Activated T-cell treated with anti-CD3 and anti-CD28 coated beads, Interleukin-2, amount 50 U/mL, for 1 hour (primary cell): ENCODE measurements around the gene SNN.

Experiments used
- DNase-seq: peaks from one replicate; pipeline ENCODE4 v3.0.0-alpha.2; 2020

Gene SNN

DNA sequence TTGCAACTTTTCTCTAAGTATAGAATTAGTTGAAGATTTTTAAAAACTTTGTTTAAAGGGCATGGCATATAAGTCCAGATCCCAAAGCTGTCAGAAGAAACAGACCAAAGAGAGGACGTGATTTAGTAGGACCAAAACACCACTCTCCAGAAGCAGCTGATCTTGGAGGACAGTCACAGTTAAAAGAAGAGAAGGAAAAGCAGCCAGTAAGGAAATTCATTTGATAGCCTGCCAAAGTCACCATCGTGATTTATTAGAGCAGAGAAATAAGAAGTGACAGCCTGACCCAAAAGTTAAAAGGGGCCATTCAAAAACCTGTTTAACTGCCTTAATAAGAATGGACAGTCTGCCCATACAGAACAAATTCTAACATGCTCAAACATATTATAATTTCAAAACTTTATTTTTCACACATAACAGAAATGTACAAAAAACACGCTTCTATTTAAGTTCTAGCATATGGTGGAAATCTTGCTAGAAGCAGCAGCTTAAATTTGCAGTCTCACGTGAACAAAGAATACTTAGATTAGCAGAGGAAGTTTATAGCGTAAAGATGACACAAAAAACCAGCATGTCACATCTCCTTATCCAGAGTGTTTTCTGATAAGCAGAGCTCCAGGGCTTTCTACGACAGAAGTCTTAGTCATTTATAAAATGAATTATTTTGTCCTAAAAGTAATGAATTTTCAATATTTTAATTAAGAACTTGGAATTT lies 37.2 kb downstream of the SNN start:
- no peak for DNase-seq

- no peak for DNase-seq
Measured at GRCh38 chr16:11706180-11706742, 38.0 kb downstream of the SNN start.

GRCh38 chr16:11707679-11708197 lies 39.5 kb downstream of the SNN start:
- no peak for DNase-seq

GRCh38 chr16:11708421-11708820 lies 40.2 kb downstream of the SNN start:
- no peak for DNase-seq

- DNase-seq: no peak
Measured at GRCh38 chr16:11711662-11712061, 43.4 kb downstream of the SNN start.

DNA sequence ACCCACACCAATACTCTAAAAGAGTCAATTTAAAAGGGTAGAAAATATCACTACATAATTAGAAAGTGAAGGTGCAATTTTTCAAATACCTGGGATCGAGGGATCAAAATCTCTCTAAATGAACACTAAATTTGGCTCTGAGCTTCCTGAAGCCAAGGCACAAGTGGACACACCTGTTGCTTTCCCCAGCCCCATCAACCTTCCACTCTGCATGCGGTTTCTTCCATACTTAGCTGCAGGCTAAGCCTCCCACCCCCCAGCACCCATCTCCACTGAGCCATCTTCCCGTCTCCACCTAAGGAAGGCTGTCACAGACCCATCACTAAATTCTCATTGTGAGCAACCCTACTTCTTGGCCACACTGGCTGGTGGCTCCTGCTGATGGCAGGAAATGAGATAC lies 43.9 kb downstream of the SNN start:
- no peak for DNase-seq

DNA sequence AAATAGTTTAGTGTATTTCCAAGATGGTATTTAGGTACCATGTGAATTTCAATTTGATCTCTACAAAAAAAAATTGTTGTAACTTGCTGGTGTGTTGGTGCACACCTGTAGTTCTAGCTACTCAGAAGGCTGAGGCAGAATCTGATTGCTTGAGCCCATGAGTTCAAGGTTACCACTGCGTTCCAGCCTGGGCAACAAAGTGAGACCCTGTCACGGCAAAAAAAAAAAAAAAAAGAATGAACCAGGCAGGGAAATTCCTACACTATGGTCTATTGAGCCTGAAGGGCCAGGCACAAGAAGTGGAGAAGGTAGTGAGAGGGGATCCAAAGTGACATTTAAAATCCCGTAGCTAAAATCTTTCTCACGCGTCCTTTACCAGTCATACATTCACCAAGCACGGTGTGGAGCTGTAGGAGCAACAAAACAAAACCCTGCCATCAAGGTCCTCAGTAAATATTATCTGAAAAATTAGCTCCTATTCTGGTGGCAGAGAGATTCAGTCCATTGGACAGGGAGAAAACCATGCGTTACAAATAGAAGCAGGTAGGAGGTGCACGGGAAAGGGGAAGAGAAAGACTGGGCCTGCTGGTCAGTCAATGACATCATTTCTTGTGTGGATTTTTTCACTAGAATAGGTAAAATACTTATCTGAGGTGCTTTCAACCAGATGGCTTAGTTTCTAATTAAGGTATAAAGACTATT lies 47.1 kb downstream of the SNN start:
- DNase-seq: no peak

GRCh38 chr16:11716336-11716735 lies 48.1 kb downstream of the SNN start:
- no peak for DNase-seq

DNA sequence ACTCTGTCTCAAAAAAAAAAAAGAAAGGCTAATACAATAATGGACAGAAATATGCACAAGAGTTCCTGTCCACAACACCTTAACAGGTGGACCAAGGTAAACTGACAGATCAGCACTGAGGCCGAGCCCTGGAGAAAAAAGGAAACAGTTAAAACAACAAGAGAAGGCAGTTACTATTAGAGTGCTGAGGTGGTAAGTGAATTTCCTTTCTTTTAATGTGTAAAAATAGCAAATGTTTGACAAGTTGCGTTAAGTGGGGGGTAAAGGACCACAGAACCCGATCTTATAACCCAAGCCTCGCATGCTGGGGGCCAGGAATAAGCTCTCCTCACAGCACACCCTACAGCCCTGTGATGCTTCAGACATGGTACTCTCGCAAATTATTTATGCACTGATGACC lies 49.6 kb downstream of the SNN start:
- no peak for DNase-seq

DNA sequence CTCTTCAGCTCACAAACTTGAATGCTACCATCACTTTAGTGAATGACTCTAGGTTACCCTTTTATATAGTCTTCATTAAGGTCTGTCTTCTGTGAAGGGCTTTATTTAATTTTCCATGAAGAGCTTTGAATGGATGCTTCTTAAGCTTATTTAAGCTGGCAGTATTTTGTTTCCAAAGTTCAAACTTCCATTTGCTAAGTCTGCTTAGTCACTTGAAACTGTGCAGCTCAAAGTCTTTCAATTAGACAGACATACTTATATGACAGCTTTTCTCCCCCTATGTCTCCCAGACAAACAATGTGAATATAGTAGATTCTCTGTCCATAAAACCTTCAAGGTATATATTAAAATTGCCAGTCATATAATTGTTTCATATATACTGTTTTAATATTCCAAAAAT lies 50.9 kb downstream of the SNN start:
- DNase-seq: no peak

- DNase-seq: no peak
Measured at GRCh38 chr16:11719762-11720161, 51.5 kb downstream of the SNN start.

DNA sequence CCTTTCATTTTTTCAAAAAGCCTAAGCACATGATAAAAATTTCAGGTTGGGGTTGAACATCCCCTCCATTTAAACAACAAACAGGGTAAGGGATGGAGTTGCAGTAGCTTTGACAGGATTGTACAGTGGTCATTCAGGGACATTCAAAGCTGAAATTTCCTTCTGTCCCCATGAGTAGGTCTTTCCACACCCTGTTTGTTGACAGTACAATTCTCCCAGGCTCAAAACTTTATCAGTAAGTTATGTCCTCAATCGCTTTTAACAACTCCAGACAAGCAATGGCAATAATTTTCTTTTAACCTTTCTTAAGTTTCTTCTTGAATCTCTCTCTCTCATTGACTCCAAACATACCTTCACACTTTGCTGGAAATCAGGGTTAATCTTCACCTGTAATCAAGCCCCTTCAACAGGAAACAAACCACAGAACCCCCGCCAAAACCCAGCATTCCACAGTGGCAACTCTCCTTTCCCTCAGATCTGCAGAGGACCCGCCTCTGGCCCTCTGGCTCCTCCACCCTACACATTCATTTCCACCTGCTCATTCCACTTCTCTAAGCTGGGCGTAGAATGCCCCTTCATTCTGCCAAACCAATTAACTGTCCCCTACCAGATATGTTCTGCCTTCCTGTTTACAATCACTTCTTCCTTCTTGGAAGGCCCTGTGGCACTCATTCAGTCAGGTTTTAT lies 53.7 kb downstream of the SNN start:
- no peak for DNase-seq

DNA sequence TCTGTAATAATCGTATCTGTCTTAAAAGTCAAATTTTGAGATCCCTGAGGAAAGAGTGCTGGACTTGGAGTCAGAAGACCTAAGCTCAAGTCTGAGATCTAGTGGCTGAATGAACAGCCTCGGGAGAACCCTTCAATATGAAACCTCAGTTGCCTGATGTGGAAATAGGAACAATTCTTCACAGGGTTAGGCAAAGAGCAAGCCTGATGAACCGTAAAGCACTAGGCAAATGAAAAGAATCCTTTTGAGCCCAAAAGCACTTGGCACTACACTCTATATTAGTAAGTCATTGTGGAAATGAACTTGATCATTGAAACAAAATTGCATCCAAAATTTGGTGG lies 54.2 kb downstream of the SNN start:
- no peak for DNase-seq

DNA sequence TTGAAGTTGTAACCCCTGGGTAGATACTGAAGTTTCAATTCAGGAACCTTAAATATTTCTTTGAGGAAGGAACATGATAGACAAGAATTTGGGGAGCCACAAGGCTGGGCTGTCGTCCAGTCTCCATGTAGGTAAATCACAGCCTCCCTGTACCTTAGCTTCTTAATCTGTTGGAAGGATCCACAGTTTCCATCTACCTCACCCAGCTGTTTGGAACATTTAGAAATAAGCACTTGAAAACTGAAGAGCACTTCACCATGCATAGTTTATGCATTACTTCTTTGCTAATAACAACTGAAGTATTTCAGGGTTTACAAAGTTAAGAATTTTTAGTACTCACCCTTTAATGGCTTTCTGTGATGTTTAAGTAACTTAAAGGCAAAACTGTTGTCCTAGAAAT lies 57.2 kb downstream of the SNN start:
- DNase-seq: no peak

- no peak for DNase-seq
Measured at GRCh38 chr16:11726008-11726407, 57.8 kb downstream of the SNN start.

DNA sequence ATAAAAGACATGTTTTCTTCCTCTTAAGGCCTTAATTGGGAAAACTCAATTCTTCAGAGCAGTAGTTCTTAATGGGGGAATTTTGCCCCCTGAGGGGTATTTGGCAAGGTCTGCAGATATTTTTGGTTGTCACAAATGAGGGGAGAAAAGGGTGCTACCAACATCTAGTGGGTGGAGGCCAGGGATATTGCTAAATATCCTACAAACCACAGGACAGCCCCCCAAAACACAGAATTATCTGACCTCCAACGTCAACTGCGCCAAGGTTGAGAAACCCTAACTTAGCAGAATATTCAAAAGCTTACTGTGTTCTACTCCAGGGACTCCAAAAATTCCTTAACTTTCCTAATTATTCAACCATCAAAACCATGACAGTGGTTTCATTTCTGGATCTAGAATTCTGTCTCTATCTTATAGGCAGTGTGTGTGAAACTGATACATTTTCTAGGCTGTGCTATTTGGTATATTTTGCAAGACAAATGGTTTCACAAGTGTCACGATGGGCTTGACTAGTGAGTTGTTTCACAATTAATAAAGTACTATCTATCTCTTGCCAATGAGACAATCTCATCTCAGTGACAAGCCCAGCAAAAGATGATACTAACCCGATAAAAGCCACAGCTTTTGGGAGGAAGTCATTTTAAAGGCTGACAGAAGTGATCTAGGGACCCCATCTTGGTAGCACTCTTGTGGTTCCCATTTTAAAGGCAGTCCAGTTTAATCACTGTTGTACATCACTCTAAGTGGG lies 59.7 kb downstream of the SNN start:
- DNase-seq: no peak
